Keratinocyte (primary cell): Measurements from ENCODE around the gene G2E3.

Experiments used
- EZH2 ChIP-seq: IDR thresholded peaks from one replicate; pipeline ENCODE4 v1.6.1; 2012; ENCODE audit warnings: inconsistent platforms, mild to moderate bottlenecking, low read length, moderate library complexity
- TF ChIP-seq, protein P1 (sequence below), 3 experiments: IDR thresholded peaks in 1 of 3; conservative IDR thresholded peaks in 1 of 3; optimal IDR thresholded peaks in 1 of 3; 2 replicates in 2 of 3; 3 replicates in 1 of 3; pipeline versions ENCODE3 to v1.5.1; 2011; ENCODE audit warnings: low read length in 3 of 3, mild to moderate bottlenecking in 3 of 3, moderate library complexity in 2 of 3, control low read depth in 1 of 3, inconsistent platforms in 1 of 3; ENCODE audit not compliant: insufficient read depth in 2 of 3; ENCODE audit errors: extremely low read depth in 1 of 3

- TF ChIP-seq, protein P1, sequence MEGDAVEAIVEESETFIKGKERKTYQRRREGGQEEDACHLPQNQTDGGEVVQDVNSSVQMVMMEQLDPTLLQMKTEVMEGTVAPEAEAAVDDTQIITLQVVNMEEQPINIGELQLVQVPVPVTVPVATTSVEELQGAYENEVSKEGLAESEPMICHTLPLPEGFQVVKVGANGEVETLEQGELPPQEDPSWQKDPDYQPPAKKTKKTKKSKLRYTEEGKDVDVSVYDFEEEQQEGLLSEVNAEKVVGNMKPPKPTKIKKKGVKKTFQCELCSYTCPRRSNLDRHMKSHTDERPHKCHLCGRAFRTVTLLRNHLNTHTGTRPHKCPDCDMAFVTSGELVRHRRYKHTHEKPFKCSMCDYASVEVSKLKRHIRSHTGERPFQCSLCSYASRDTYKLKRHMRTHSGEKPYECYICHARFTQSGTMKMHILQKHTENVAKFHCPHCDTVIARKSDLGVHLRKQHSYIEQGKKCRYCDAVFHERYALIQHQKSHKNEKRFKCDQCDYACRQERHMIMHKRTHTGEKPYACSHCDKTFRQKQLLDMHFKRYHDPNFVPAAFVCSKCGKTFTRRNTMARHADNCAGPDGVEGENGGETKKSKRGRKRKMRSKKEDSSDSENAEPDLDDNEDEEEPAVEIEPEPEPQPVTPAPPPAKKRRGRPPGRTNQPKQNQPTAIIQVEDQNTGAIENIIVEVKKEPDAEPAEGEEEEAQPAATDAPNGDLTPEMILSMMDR (optimal IDR thresholded peaks at IDR 0.05 in 1 of 3, IDR thresholded peaks at IDR 0.05 in 1 of 3, conservative IDR thresholded peaks at IDR 0.05 in 1 of 3; ENCODE audit: extremely low read depth in 1 of 3, insufficient read depth in 2 of 3, low read length in 3 of 3), result no peak
- TF ChIP-seq EZH2, result no peak
These were observed 7.5 kb upstream of the G2E3 start for GRCh38 chr14:30551460-30551859.
